WTC11 (cell line): ENCODE measurements around the gene GRM7. TPM values are rescaled to one million over a fixed set of nuclear protein-coding genes. Genes with fewer than 3 reads are reported as not detected.

Source experiments
- ATAC-seq: fragments of 200-7000 bp; cut with Tn5 transposase; 2 replicates; pipeline ENCODE4 v1.10.0; 2021; ENCODE audit warnings: mild to moderate bottlenecking, moderate library complexity
- CTCF ChIA-PET: fragments of 300-600 bp; sonication (Branson Sonifier 250); formaldehyde crosslinking; loops from one replicate; lab custom pipeline; 2021; ENCODE audit warnings: antibody characterized with exemption; lab: Charles Lee
- POLR2A ChIA-PET: fragments of 350-600 bp; sonication (Branson Sonifier 250); formaldehyde crosslinking; loops from one replicate; lab custom pipeline; 2021; ENCODE audit warnings: antibody characterized with exemption; lab: Charles Lee
- DNase-seq: peaks from one replicate; pipeline ENCODE4 v3.0.0; 2021; ENCODE audit warnings: low spot score
- H3K27ac Mint-ChIP-seq: 2 replicates; pipeline ENCODE4 v1.8.0; 2021; ENCODE audit warnings: mixed read lengths
- H3K27me3 Mint-ChIP-seq: 2 replicates; pipeline ENCODE4 v1.8.0; 2021; ENCODE audit warnings: low read depth, mild to moderate bottlenecking, moderate library complexity, mixed read lengths
- H3K36me3 Mint-ChIP-seq: 2 replicates; pipeline ENCODE4 v1.8.0; 2021; ENCODE audit warnings: mixed read lengths
- H3K4me1 Mint-ChIP-seq: 2 replicates; pipeline ENCODE4 v1.8.0; 2022; ENCODE audit warnings: mixed read lengths
- H3K4me3 Mint-ChIP-seq: 2 replicates; pipeline ENCODE4 v1.8.0; 2021; ENCODE audit warnings: mild to moderate bottlenecking, moderate library complexity, mixed read lengths
- H3K9me3 Mint-ChIP-seq: 2 replicates; pipeline ENCODE4 v1.8.0; 2021; ENCODE audit warnings: mixed read lengths
- ATF2 ChIP-seq: sonication (generic); formaldehyde crosslinking; IDR thresholded peaks from 2 replicates; pipeline ENCODE4 v1.8.1; 2022; ENCODE audit warnings: low read depth, missing genetic modification reagents, borderline replicate concordance
- ATF3 ChIP-seq: sonication (generic); formaldehyde crosslinking; conservative IDR thresholded peaks from 2 replicates; pipeline ENCODE4 v1.8.1; 2022; ENCODE audit warnings: mild to moderate bottlenecking, missing genetic modification reagents
- CBFB ChIP-seq: sonication (generic); formaldehyde crosslinking; IDR thresholded peaks from 2 replicates; pipeline ENCODE4 v1.8.1; 2022; ENCODE audit warnings: mild to moderate bottlenecking, low read depth, missing genetic modification reagents
- ESRRA ChIP-seq: sonication (generic); formaldehyde crosslinking; IDR thresholded peaks from 2 replicates; pipeline ENCODE4 v1.8.1; 2022; ENCODE audit warnings: mild to moderate bottlenecking, missing genetic modification reagents, borderline replicate concordance
- ETV6 ChIP-seq: sonication (generic); formaldehyde crosslinking; IDR thresholded peaks from 2 replicates; pipeline ENCODE4 v1.8.1; 2022; ENCODE audit warnings: mild to moderate bottlenecking, missing genetic modification reagents
- FOXJ3 ChIP-seq: sonication (generic); formaldehyde crosslinking; IDR thresholded peaks from 2 replicates; pipeline ENCODE4 v1.9.0; 2021; ENCODE audit warnings: missing genetic modification reagents, mild to moderate bottlenecking, borderline replicate concordance
- GABPB1 ChIP-seq: sonication (generic); formaldehyde crosslinking; IDR thresholded peaks from 2 replicates; pipeline ENCODE4 v1.8.1; 2023; ENCODE audit warnings: mild to moderate bottlenecking, missing genetic modification reagents
- GTF2I ChIP-seq: fragments of 250-450 bp; sonication (Bioruptor Pico); conservative IDR thresholded peaks from 2 replicates; pipeline ENCODE4 v1.4.0; 2021; ENCODE audit warnings: mild to moderate bottlenecking
- PREB ChIP-seq: sonication (generic); formaldehyde crosslinking; IDR thresholded peaks from 2 replicates; pipeline ENCODE4 v1.8.1; 2022; ENCODE audit warnings: mild to moderate bottlenecking, missing genetic modification reagents, moderate library complexity, borderline replicate concordance
- PRRX2 ChIP-seq: fragments of 250-450 bp; sonication (Bioruptor Pico); IDR thresholded peaks from 2 replicates; pipeline ENCODE4 v1.8.0; 2021; ENCODE audit warnings: mild to moderate bottlenecking
- RELA ChIP-seq: sonication (generic); formaldehyde crosslinking; IDR thresholded peaks from 2 replicates; pipeline ENCODE4 v1.8.1; 2022; ENCODE audit warnings: missing genetic modification reagents, mild to moderate bottlenecking, borderline replicate concordance
- RORB ChIP-seq: fragments of 250-450 bp; sonication (Bioruptor Pico); IDR thresholded peaks from 2 replicates; pipeline ENCODE4 v1.9.0; 2021; ENCODE audit warnings: mild to moderate bottlenecking
- USF2 ChIP-seq: sonication (generic); formaldehyde crosslinking; IDR thresholded peaks from 2 replicates; pipeline ENCODE4 v1.8.1; 2023; ENCODE audit warnings: mild to moderate bottlenecking, missing genetic modification reagents, moderate library complexity
- ZBTB21 ChIP-seq: sonication (generic); formaldehyde crosslinking; IDR thresholded peaks from 2 replicates; pipeline ENCODE4 v1.8.1; 2023; ENCODE audit warnings: mild to moderate bottlenecking, missing genetic modification reagents, borderline replicate concordance
- ZBTB43 ChIP-seq: sonication (generic); formaldehyde crosslinking; IDR thresholded peaks from 2 replicates; pipeline ENCODE4 v1.8.1; 2023; ENCODE audit warnings: mild to moderate bottlenecking, missing genetic modification reagents
- ZNF263 ChIP-seq: sonication (generic); formaldehyde crosslinking; IDR thresholded peaks from 2 replicates; pipeline ENCODE4 v1.8.1; 2022; ENCODE audit warnings: low read depth, mild to moderate bottlenecking, moderate library complexity, missing genetic modification reagents
- ZNF317 ChIP-seq: sonication (generic); formaldehyde crosslinking; IDR thresholded peaks from 2 replicates; pipeline ENCODE4 v1.8.1; 2023; ENCODE audit warnings: low read depth, mild to moderate bottlenecking, moderate library complexity, missing genetic modification reagents, borderline replicate concordance
- ZNF416 ChIP-seq: fragments of 250-450 bp; sonication (Bioruptor Pico); IDR thresholded peaks from 2 replicates; pipeline ENCODE4 v1.9.0; 2021; ENCODE audit warnings: mild to moderate bottlenecking, inconsistent platforms
- ZNF512 ChIP-seq: sonication (generic); formaldehyde crosslinking; IDR thresholded peaks from 2 replicates; pipeline ENCODE4 v1.8.1; 2022; ENCODE audit warnings: missing genetic modification reagents, borderline replicate concordance
- total RNA-seq: library from RNA; stranded (reverse); gene quantifications from 3 replicates; pipeline ENCODE4 v1.2.3, GENCODE V29; 2021

GRM7 gene
- total RNA-seq, 1 experiment from 2014 or later, result 0.42 TPM

GRCh38 chr3:7546253-7546652 lies 685.3 kb downstream of the GRM7 start:
- DNase-seq (no peak), ATAC-seq (no peak)
- TF ChIP-seq PRRX2 (CRISPR knock-in tag) (no peak), ATF3 (CRISPR knock-in tag) (no peak), ATF2 (no peak), GTF2I (no peak), CBFB (CRISPR knock-in tag) (no peak), RELA (CRISPR knock-in tag) (no peak), ESRRA (CRISPR knock-in tag) (no peak), ZBTB21 (no peak), ZNF512 (no peak), USF2 (CRISPR knock-in tag) (no peak), PREB (CRISPR knock-in tag) (no peak), ETV6 (CRISPR knock-in tag) (no peak), ZNF263 (CRISPR knock-in tag) (no peak), GABPB1 (CRISPR knock-in tag) (no peak), FOXJ3 (CRISPR knock-in tag) (no peak), RORB (no peak)
- POLR2A ChIA-PET, result interaction anchor here (0.6 kb wide), 1 partner anchor 14 kb away, joined by 3 read pairs; no protein-coding TSS in a partner anchor
- CTCF ChIA-PET, result no interaction called here
- Mint-ChIP-seq H3K36me3 (no peaks in the 10 kb centered on the region), H3K27me3 (no peaks in the 10 kb centered on the region), H3K27ac (no peak overlapping the region), H3K9me3 (peaks cover 9% of the 10 kb centered on the region), H3K4me1 (peaks cover 9% of the 10 kb centered on the region; the same call in 1 of the 2 replicates), H3K4me3 (no peak overlapping the region)

- Mint-ChIP-seq H3K4me1 (peaks cover 9% of the 10 kb centered on the region; the same call in 1 of the 2 replicates), H3K27ac (no peak overlapping the region), H3K4me3 (no peak overlapping the region)
- no peak for TF ChIP-seq ZBTB43 (CRISPR knock-in tag)
- TF ChIP-seq ZNF416 (CRISPR knock-in tag), result no peak
- no peak for TF ChIP-seq ZNF317
- TF ChIP-seq, all 79 proteins: peak for 0
- Mint-ChIP-seq H3K36me3 (peaks cover 12% of the 10 kb centered on the region), H3K9me3 (peaks cover 22% of the 10 kb centered on the region), H3K27me3 (no peaks in the 10 kb centered on the region)
- DNase-seq (no peak), ATAC-seq (no peak)
- ChIA-PET CTCF (no interaction called here), POLR2A (no interaction called here)
Measured at GRCh38 chr3:7547826-7548225, 686.9 kb downstream of the GRM7 start.
